Ovary (tissue), 3 donors: ENCODE measurements around the gene IQSEC1.
"Not testable (repeated sequence)": the region's sequence is repeated elsewhere in the genome, so short reads cannot be mapped to it uniquely, and the experiment has no call there.

Source experiments
- EP300 ChIP-seq: sonication (generic); formaldehyde crosslinking; IDR thresholded peaks from one replicate; pipeline ENCODE4 v1.6.1; 2017; ENCODE audit warnings: antibody characterized with exemption
- POLR2A ChIP-seq: fragments of 450-650 bp; IDR thresholded peaks from one replicate; pipeline ENCODE4 v1.6.1; 2017; ENCODE audit warnings: antibody characterized with exemption, mild to moderate bottlenecking, moderate library complexity
- TF ChIP-seq, protein P1 (sequence below), 3 donors: fragments of 450-650 bp in 2 of 3; fragments of 200-600 bp in 1 of 3; IDR thresholded peaks; one replicate each; pipeline versions ENCODE4 v1.5.1 to v1.8.0; 2016 to 2022; ENCODE audit warnings: antibody characterized with exemption in 3 of 3, mild to moderate bottlenecking in 1 of 3
- donor health status: DM: no; HTN: no; CAD: no.

DNA sequence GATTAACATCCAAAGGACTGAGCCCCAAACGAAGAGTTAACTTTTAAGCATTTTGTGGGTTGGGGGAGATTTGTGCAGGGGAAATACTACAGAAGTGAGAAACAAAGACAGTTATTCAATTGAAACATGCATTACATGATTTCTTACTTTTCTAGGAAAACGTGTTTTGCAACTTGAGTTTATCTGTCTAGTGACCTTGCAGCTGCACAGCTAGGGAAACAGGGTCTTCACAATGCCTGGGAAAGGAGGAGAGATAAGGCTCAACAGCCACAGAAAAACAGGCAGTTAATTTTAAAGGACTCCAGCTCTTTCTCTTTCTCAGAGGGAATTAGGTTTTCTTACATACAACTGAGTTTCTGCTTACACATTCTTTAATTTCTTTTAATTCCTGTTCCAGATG lies 194.5 kb downstream of the IQSEC1 start:
- not testable (repeated sequence) for TF ChIP-seq EP300, POLR2A
- TF ChIP-seq, protein P1, sequence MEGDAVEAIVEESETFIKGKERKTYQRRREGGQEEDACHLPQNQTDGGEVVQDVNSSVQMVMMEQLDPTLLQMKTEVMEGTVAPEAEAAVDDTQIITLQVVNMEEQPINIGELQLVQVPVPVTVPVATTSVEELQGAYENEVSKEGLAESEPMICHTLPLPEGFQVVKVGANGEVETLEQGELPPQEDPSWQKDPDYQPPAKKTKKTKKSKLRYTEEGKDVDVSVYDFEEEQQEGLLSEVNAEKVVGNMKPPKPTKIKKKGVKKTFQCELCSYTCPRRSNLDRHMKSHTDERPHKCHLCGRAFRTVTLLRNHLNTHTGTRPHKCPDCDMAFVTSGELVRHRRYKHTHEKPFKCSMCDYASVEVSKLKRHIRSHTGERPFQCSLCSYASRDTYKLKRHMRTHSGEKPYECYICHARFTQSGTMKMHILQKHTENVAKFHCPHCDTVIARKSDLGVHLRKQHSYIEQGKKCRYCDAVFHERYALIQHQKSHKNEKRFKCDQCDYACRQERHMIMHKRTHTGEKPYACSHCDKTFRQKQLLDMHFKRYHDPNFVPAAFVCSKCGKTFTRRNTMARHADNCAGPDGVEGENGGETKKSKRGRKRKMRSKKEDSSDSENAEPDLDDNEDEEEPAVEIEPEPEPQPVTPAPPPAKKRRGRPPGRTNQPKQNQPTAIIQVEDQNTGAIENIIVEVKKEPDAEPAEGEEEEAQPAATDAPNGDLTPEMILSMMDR (IDR thresholded peaks at IDR 0.05): not testable (repeated sequence)
